GM21360 (cell line): ENCODE results near the gene TUBG2.
"Not testable (repeated sequence)": the region's sequence is repeated elsewhere in the genome, so short reads cannot be mapped to it uniquely, and the experiment has no call there.

Source experiments
- ATAC-seq: cut with Tn5 transposase; IDR thresholded peaks from one replicate; pipeline ENCODE4 v1.9.1; 2021; ENCODE audit warnings: mild to moderate bottlenecking, moderate library complexity; ENCODE audit not compliant: unreplicated experiment

TUBG2 gene

DNA sequence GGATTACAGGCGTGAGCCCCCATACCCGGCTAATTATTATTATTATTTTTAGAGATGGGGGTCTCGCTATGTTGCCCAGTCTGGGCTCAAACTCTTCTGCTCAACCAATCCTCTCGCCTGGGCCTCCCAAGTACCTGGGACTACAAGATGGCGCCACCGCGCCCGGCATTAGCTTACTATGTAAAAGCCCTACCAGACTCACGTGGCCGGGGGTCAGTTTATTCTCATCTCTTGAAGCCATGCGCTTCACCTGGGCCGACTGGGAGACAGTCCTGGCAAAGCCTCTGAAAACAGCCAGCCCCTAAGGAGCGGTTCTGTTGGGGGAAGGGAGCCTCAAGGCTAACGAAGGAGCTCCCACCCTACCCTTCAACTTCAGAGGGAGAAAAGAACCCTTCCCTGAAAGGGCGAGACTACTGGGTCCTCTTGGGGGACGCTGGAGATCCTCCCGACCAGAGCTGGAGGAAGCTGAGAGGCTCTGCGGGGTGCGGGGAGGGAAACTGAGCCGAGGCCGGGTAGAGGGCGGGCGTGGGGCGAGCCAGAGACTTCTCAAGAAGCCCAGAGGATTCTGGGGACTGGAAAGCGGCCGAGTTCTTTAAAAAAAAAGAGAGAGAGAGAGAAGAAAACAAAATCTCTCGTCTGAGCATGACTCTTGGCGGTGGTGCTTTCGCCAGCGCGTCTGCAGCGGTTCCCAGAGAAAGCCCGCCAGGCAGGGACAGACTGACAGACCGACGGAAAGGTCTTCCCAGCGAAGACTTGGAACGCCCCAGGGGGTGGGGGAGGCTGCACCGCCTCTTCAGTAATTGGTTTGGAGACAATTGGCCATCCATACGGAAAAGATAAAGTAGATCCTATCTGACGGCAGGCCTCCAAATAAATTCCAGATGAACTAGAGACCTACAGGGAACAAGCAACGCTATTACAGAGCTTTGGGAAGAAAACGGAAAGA, 5.6 kb upstream of the TUBG2 start:
- no peak for ATAC-seq

GRCh38 chr17:42655528-42655927, 3.6 kb upstream of the TUBG2 start:
- ATAC-seq: no peak

DNA sequence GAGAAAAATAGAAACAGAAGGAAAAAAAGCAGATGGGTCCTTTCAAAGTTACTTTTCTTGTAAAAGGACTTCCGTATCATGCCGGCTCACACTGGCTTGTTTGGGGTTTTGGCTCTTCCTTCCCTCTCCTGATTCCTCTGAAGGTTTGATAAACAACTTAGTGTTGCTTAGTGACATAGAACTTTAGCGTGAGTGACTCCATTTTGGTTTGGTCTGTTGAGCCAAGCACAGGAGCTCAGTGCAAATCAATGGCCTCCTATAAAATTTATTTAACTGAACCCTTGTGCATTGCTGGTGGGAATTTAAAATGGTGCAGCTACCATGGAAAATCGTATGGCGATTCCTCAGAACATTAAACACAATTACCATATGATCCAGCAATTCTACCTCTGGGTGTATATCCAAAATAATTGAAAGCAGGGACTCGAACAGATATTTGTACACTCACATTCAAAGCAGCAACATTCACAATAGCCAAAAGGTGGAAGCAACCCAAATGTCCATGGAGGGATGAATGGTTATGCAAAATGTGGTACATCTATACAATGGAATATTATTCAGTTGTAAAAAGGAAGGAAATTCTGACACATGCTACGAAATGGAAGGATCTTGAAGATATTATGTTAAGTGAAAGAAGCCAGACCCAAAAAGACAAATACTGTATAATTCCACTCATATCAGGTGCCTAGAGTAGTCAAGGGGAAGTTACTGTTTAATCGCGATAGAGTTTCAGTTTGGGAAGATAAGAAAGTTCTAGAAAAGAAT, 1.1 kb upstream of the TUBG2 start:
- no peak for ATAC-seq

- not testable (repeated sequence) for ATAC-seq
These were observed 819 bp downstream of the TUBG2 start for GRCh38 chr17:42659932-42660274.

GRCh38 chr17:42660692-42661345, 1.7 kb downstream of the TUBG2 start:
- ATAC-seq: no peak

DNA sequence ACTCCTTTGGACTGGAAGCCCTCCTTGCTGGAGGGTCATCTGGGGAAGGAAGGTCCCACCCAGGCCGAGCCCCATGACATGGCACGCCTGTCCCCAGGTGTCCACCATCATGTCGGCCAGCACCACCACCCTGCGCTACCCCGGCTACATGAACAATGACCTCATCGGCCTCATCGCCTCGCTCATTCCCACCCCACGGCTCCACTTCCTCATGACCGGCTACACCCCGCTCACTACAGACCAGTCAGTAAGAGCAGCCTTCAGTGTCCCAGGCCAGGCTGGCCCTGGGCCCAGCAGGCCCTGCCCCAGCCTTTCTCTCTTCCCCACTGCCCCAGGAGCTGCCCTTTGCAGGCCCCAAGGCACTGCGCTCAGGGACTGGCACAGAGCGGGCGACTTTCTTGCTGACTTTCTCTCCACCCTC, 6.5 kb downstream of the TUBG2 start:
- no peak for ATAC-seq

DNA sequence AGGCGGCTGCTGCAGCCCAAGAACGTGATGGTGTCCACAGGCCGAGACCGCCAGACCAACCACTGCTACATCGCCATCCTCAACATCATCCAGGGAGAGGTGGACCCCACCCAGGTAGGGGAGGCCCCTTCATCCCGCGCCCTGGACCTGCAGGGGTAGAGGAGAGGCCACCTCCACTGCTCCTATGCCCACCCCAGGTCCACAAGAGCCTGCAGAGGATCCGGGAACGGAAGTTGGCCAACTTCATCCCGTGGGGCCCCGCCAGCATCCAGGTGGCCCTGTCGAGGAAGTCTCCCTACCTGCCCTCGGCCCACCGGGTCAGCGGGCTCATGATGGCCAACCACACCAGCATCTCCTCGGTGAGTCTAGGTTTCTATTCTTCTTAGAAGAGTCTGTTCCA, 7.0 kb downstream of the TUBG2 start:
- not testable (repeated sequence) for ATAC-seq

GRCh38 chr17:42667088-42667951, 8.2 kb downstream of the TUBG2 start:
- ATAC-seq: no peak

DNA sequence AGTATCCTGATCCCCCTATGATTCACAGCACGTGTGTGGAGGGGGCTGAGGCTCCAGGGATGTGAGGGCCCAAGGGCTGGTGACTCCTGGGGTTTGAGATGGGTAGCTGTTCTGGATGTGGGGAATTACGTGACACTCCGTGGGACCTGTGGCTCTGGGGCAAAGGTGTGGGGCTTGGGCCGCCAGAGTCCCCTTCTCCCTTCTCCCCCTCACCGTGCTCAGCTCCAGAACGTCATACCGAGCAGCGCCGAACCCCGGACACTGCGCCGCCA, 10.6 kb downstream of the TUBG2 start:
- no peak for ATAC-seq

- no peak for ATAC-seq
These were observed 11.1 kb downstream of the TUBG2 start for GRCh38 chr17:42669977-42670788.

DNA sequence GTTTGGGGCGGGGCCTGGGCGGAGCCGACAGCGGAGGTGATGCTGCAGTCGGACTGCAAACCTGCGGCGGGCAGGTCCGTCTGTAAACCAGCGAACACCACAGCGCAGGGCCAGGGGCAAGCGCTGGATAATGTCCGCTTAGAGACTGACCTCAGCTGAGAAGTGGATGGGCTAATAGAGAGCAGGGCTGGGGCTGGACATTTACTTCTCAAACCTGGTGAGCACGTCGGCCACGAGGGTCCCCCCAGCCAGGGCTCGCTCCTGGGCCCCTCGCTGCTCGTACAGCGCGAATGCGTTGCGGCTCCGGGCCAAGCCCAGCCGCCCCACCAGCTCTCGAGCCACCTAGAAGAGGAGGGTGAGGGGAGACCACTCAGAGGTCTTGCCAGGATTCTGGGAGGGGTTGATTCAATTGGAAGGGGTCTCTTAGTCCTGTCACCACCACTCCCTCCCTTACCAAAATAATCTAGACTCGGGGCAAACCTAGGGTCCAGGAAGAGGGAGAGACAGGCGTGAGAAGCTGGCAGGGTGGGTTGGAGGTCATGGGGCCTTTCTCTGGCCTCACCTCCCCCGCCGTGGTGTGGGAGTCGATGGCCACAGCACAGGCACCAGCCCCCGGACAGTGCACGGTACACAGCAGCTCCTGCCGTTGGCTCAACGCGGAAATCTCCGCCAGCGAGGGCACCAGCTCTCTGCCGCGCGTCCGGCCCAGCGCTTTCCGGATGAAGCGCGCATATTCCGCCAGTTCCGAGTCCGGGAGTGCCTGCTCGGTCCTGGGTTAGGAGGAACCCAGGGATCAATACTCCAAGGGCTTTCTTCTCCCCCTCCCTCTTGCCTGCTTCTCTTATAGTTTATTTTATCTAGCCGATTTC, 11.9 kb downstream of the TUBG2 start:
- no peak for ATAC-seq

- ATAC-seq: no peak
These were observed 13.0 kb downstream of the TUBG2 start for GRCh38 chr17:42672038-42672437.

GRCh38 chr17:42673266-42673884, 14.3 kb downstream of the TUBG2 start:
- ATAC-seq: no peak

GRCh38 chr17:42673885-42674754, 15.0 kb downstream of the TUBG2 start:
- no peak for ATAC-seq

GRCh38 chr17:42674755-42675347, 15.8 kb downstream of the TUBG2 start:
- ATAC-seq: no peak

GRCh38 chr17:42675348-42675964, 16.4 kb downstream of the TUBG2 start:
- no peak for ATAC-seq

DNA sequence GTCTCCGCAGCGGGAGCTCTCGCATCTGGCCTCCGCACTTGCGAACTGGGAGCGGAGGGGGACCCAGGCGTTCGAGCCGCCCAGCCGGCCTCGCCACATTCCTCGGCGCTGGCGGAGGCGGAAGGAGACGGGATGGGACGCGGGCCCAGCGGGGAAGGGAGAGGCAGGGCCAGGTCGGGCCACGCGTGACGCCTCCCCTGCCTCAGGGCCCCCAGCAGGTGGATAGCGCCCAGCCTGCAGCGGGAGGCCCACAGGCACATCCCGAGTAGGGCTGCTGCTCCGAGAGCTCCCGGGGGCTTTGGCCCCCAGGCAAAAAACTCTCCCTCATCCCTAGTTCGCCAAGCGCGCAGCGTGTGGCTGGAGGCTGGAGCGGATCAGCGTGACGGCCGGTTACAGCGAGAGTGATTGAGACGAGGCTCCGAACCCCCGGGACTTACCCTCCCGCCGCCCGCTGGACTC, 16.9 kb downstream of the TUBG2 start:
- no peak for ATAC-seq
